ENCODE measurements around the gene BAD. TPM values are rescaled to one million over a fixed set of nuclear protein-coding genes. Genes with fewer than 3 reads are reported as not detected.

The BAD gene
- total and polyA plus RNA-seq, 2 of the 13 experiments (the other 11 are each of a cell fraction or from before 2014, with no cell fraction given), result 17.9 to 28.5 TPM

DNA sequence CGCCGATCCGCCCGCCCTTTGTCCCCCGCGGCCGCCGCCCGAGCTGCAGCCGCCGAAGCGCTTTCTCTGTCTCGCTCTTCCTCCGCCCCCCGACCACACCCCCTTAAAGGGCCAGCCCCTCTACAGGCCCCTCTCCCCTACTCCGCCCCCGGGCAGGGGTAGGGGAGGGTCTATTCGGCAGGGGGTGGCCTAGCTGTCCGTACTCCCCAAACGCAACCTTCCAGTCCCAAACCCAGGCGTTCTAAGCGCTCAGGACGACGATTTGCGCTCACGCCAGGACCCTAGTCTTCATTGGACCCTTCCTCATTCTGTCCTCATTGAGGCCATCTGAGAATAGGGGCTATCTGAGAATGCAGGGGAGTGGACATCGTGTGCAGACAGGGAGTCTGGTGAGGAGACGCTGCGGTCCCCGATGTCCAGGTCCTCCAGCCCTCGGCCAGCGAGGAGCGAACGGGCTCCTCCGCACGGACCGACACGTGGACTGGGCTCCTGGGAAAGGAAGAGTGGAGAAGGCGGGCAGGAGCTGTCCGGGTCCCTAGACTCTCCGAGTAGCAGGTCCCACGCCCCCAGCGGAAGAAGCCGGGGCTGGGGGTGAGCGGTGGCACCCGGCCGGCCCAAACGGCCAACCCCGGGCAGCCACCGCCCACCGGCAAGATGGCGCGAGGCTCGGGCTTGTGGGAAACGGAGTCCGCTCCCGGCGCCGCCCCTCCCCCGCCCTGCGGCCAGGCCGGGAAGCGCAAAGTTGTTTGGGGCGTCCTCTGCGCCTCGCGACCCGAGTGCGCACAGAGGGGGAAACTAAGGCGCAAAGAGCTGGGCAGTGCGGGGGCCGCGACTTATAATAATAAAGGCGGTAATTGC, 37.4 kb downstream of the BAD start, which contains the start of gene PPP1R14B (continued):
- TF ChIP-seq ZSCAN31 (CRISPR knock-in tag; IDR thresholded peaks at IDR 0.05; ENCODE audit: low read depth) (peak; percentile 86; the same call in 1 of the 2 replicates), KMT2A (CRISPR knock-in tag; IDR thresholded peaks at IDR 0.05) (no peak), MZF1 (CRISPR knock-in tag; IDR thresholded peaks at IDR 0.05; ENCODE audit: borderline replicate concordance) (no peak), MYC (CRISPR knock-in tag; IDR thresholded peaks at IDR 0.05; ENCODE audit: borderline replicate concordance) (peak; percentile 87), ZNF607 (CRISPR knock-in tag; IDR thresholded peaks at IDR 0.05; ENCODE audit: borderline replicate concordance) (peak; percentile 57; the same call in 1 of the 2 replicates), LCORL (IDR thresholded peaks at IDR 0.05) (no peak), LCORL (CRISPR knock-in tag; IDR thresholded peaks at IDR 0.05) (0 out of 2 replicates have a peak, but pooled peaks have one; percentile 44), ZNF263 (CRISPR knock-in tag; IDR thresholded peaks at IDR 0.05) (peak; percentile 62), ZNF34 (CRISPR knock-in tag; IDR thresholded peaks at IDR 0.05; ENCODE audit: borderline replicate concordance) (peak; percentile 43; the same call in 1 of the 2 replicates), NR2F2 (IDR thresholded peaks at IDR 0.05; ENCODE audit: borderline replicate concordance, low read depth) (no peak), KDM5A (IDR thresholded peaks at IDR 0.05; ENCODE audit: borderline replicate concordance, low read length) (peak; percentile 41; the same call in 1 of the 2 replicates), ZNF737 (CRISPR knock-in tag; IDR thresholded peaks at IDR 0.05; ENCODE audit: borderline replicate concordance) (no peak), ZNF550 (CRISPR knock-in tag; IDR thresholded peaks at IDR 0.05; ENCODE audit: borderline replicate concordance) (0 out of 2 replicates have a peak, but pooled peaks have one; percentile 13), XRCC5 (optimal IDR thresholded peaks at IDR 0.05; ENCODE audit: low read length) (peak; percentile 15), ZNF746 (CRISPR knock-in tag; IDR thresholded peaks at IDR 0.05) (peak; percentile 53; the same call in 1 of the 2 replicates)
- TF ChIP-seq, protein P1, sequence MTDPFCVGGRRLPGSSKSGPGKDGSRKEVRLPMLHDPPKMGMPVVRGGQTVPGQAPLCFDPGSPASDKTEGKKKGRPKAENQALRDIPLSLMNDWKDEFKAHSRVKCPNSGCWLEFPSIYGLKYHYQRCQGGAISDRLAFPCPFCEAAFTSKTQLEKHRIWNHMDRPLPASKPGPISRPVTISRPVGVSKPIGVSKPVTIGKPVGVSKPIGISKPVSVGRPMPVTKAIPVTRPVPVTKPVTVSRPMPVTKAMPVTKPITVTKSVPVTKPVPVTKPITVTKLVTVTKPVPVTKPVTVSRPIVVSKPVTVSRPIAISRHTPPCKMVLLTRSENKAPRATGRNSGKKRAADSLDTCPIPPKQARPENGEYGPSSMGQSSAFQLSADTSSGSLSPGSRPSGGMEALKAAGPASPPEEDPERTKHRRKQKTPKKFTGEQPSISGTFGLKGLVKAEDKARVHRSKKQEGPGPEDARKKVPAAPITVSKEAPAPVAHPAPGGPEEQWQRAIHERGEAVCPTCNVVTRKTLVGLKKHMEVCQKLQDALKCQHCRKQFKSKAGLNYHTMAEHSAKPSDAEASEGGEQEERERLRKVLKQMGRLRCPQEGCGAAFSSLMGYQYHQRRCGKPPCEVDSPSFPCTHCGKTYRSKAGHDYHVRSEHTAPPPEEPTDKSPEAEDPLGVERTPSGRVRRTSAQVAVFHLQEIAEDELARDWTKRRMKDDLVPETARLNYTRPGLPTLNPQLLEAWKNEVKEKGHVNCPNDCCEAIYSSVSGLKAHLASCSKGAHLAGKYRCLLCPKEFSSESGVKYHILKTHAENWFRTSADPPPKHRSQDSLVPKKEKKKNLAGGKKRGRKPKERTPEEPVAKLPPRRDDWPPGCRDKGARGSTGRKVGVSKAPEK (CRISPR knock-in tag; IDR thresholded peaks at IDR 0.05; ENCODE audit: borderline replicate concordance), result peak; percentile 41; the same call in 1 of the 2 replicates
- TF ChIP-seq, protein P2, sequence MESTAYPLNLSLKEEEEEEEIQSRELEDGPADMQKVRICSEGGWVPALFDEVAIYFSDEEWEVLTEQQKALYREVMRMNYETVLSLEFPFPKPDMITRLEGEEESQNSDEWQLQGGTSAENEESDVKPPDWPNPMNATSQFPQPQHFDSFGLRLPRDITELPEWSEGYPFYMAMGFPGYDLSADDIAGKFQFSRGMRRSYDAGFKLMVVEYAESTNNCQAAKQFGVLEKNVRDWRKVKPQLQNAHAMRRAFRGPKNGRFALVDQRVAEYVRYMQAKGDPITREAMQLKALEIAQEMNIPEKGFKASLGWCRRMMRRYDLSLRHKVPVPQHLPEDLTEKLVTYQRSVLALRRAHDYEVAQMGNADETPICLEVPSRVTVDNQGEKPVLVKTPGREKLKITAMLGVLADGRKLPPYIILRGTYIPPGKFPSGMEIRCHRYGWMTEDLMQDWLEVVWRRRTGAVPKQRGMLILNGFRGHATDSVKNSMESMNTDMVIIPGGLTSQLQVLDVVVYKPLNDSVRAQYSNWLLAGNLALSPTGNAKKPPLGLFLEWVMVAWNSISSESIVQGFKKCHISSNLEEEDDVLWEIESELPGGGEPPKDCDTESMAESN (CRISPR knock-in tag; conservative IDR thresholded peaks at IDR 0.05), result peak; percentile 86
- TF ChIP-seq, protein P3, sequence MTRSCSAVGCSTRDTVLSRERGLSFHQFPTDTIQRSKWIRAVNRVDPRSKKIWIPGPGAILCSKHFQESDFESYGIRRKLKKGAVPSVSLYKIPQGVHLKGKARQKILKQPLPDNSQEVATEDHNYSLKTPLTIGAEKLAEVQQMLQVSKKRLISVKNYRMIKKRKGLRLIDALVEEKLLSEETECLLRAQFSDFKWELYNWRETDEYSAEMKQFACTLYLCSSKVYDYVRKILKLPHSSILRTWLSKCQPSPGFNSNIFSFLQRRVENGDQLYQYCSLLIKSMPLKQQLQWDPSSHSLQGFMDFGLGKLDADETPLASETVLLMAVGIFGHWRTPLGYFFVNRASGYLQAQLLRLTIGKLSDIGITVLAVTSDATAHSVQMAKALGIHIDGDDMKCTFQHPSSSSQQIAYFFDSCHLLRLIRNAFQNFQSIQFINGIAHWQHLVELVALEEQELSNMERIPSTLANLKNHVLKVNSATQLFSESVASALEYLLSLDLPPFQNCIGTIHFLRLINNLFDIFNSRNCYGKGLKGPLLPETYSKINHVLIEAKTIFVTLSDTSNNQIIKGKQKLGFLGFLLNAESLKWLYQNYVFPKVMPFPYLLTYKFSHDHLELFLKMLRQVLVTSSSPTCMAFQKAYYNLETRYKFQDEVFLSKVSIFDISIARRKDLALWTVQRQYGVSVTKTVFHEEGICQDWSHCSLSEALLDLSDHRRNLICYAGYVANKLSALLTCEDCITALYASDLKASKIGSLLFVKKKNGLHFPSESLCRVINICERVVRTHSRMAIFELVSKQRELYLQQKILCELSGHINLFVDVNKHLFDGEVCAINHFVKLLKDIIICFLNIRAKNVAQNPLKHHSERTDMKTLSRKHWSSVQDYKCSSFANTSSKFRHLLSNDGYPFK (CRISPR knock-in tag; IDR thresholded peaks at IDR 0.05; ENCODE audit: borderline replicate concordance), result peak; percentile 81
